ENCODE results near the gene ARHGEF33. TPM values are rescaled to one million over a fixed set of nuclear protein-coding genes. Genes with fewer than 3 reads are reported as not detected.
A peak's percentile ranks its signal among the peaks of the same experiment; 100 is the strongest.

ARHGEF33 gene
- total and polyA plus RNA-seq, 2 of the 13 experiments (the other 11 are each of a cell fraction or from before 2014, with no cell fraction given): 0.04 TPM; not detected in 1

DNA sequence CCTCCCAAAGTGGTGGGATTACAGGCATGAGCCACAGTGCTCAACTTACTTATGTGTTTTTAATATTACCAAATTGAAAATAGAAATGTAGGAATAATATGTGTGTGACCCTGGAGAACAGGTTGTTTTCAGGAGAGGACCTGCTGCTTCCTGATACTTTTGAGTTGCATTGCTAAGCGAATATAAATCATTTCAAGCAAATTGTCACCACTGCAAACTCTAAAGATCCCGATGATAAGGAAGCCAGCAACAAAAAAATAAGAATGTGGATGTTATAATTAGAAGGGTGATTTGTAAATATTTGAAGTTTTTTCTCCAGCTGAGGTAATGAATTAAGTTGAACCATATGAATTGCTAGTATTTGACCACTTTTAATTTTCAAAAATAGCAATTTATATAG is 40.9 kb downstream of the ARHGEF33 start:
- BruUV-seq (replicated peaks): no TSS peak
- POLR2A ChIA-PET: no interaction called here
- peaks cover 20% of the 10 kb centered on the region for H3K4me1 ChIP-seq (ENCODE audit: insufficient read depth, low read length)
- intact Hi-C loops (cut with micrococcal nuclease; ENCODE audit: unreplicated experiment): no loop called here
- H3K79me2 ChIP-seq (ENCODE audit: insufficient read depth, low read length): no peaks in the 10 kb centered on the region
- H4K20me1 ChIP-seq (ENCODE audit: insufficient read depth, low read length): no peaks in the 10 kb centered on the region
- in situ Hi-C loops (cut with HindIII; ENCODE audit: extremely low pct_ligation_motif_present, low pct_unique_long_range_greater_than_20kb): no loop called here
- no peak overlapping the region for H3K4me2 ChIP-seq (ENCODE audit: low read depth, low read length)
- H3K36me3 ChIP-seq (replicated peaks in 1 of 2; ENCODE audit: control insufficient read depth in 1 of 2, insufficient read depth in 2 of 2, low read length in 2 of 2): no peaks in the 10 kb centered on the region
- no peaks in the 10 kb centered on the region for H3K9me3 ChIP-seq (ENCODE audit: low read length)
- no peak overlapping the region for H2AFZ ChIP-seq (ENCODE audit: low read length)
- H3K9ac ChIP-seq (ENCODE audit: insufficient read depth, low read depth, low read length): no peak overlapping the region
- no peak for ATAC-seq
- no peak for DNase-seq (ENCODE audit: low spot score)
- no peak overlapping the region for H3K4me3 ChIP-seq (replicated peaks in 1 of 3; ENCODE audit: insufficient read depth in 1 of 3, low read depth in 2 of 3, low read length in 3 of 3)
- no peaks in the 10 kb centered on the region for H3K27me3 ChIP-seq (ENCODE audit: control insufficient read depth in 1 of 2, insufficient read depth in 2 of 2, low read length in 2 of 2)
- H3K27ac ChIP-seq (ENCODE audit: extremely low read length, insufficient read depth, low read length): no peak overlapping the region
- no peak for TF ChIP-seq POLR2G (IDR thresholded peaks at IDR 0.05; ENCODE audit: low read depth, low read length)
- TF ChIP-seq, protein P1, sequence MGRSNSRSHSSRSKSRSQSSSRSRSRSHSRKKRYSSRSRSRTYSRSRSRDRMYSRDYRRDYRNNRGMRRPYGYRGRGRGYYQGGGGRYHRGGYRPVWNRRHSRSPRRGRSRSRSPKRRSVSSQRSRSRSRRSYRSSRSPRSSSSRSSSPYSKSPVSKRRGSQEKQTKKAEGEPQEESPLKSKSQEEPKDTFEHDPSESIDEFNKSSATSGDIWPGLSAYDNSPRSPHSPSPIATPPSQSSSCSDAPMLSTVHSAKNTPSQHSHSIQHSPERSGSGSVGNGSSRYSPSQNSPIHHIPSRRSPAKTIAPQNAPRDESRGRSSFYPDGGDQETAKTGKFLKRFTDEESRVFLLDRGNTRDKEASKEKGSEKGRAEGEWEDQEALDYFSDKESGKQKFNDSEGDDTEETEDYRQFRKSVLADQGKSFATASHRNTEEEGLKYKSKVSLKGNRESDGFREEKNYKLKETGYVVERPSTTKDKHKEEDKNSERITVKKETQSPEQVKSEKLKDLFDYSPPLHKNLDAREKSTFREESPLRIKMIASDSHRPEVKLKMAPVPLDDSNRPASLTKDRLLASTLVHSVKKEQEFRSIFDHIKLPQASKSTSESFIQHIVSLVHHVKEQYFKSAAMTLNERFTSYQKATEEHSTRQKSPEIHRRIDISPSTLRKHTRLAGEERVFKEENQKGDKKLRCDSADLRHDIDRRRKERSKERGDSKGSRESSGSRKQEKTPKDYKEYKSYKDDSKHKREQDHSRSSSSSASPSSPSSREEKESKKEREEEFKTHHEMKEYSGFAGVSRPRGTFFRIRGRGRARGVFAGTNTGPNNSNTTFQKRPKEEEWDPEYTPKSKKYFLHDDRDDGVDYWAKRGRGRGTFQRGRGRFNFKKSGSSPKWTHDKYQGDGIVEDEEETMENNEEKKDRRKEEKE (IDR thresholded peaks at IDR 0.05): no peak
- TF ChIP-seq NR2F2 (IDR thresholded peaks at IDR 0.05; ENCODE audit: borderline replicate concordance, low read depth): no peak
- 77% methylated on average over 2 of the region's 2 CpGs for WGBS (ENCODE audit: low lambda C conversion rate)
- FAIRE-seq: no peak
- CTCF ChIA-PET (ENCODE audit: low intra/inter-chr PET ratio, low total read pairs): no interaction called here

DNA sequence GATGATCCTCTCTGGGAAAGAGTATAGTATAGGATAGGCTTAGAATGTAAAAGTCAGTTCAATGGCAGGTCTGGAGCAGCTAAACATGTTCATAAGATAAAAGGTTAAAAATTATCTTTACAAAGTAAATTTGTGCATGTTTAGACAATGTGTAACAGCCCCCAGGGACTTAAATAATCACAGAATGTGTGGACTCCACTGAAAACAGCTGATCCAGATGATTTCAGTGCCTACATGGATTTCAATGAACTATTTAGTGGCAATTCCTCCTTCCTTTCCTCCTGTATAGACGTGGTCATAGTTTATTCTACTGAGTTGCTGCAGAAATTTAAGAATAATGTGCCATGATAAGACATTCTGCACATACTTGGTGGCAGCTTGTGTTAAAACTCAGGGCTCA is 42.9 kb downstream of the ARHGEF33 start:
- no peak overlapping the region for H3K4me3 ChIP-seq (replicated peaks in 1 of 3; ENCODE audit: insufficient read depth in 1 of 3, low read depth in 2 of 3, low read length in 3 of 3)
- ChIA-PET POLR2A (interaction anchor here (0.8 kb wide), 1 partner anchor 15 kb away, joined by 3 read pairs; no protein-coding TSS in a partner anchor), CTCF (ENCODE audit: low intra/inter-chr PET ratio, low total read pairs) (no interaction called here)
- H3K27ac ChIP-seq (ENCODE audit: extremely low read length, insufficient read depth, low read length): no peak overlapping the region
- no peak overlapping the region for H3K9ac ChIP-seq (ENCODE audit: insufficient read depth, low read depth, low read length)
- H3K9me3 ChIP-seq (ENCODE audit: low read length): no peaks in the 10 kb centered on the region
- no peak overlapping the region for H2AFZ ChIP-seq (ENCODE audit: low read length)
- intact Hi-C loops (cut with micrococcal nuclease; ENCODE audit: unreplicated experiment): no loop called here
- 0% methylated on average over 1 of the region's 1 CpG for whole genome bisulfite sequencing (ENCODE audit: low lambda C conversion rate)
- in situ Hi-C loops (cut with HindIII; ENCODE audit: extremely low pct_ligation_motif_present, low pct_unique_long_range_greater_than_20kb): no loop called here
- no peaks in the 10 kb centered on the region for H3K36me3 ChIP-seq (replicated peaks in 1 of 2; ENCODE audit: control insufficient read depth in 1 of 2, insufficient read depth in 2 of 2, low read length in 2 of 2)
- DNase-seq (ENCODE audit: low spot score): no peak
- H3K4me1 ChIP-seq (ENCODE audit: insufficient read depth, low read length): peaks cover 9% of the 10 kb centered on the region
- no TSS peak for BruUV-seq (replicated peaks)
- H3K79me2 ChIP-seq (ENCODE audit: insufficient read depth, low read length): no peaks in the 10 kb centered on the region
- no peak for FAIRE-seq
- peak; percentile 38; the same call in 1 of the 3 replicates for ATAC-seq
- H3K4me2 ChIP-seq (ENCODE audit: low read depth, low read length): no peak overlapping the region
- TF ChIP-seq ZNF230 (CRISPR knock-in tag; IDR thresholded peaks at IDR 0.05) (no peak), GZF1 (CRISPR knock-in tag; IDR thresholded peaks at IDR 0.05) (no peak), KMT2A (CRISPR knock-in tag; IDR thresholded peaks at IDR 0.05) (no peak), STAG1 (CRISPR knock-in tag; IDR thresholded peaks at IDR 0.05) (no peak), MBD4 (IDR thresholded peaks at IDR 0.05; ENCODE audit: borderline replicate concordance, low read length) (no peak)
- TF ChIP-seq, protein P2, sequence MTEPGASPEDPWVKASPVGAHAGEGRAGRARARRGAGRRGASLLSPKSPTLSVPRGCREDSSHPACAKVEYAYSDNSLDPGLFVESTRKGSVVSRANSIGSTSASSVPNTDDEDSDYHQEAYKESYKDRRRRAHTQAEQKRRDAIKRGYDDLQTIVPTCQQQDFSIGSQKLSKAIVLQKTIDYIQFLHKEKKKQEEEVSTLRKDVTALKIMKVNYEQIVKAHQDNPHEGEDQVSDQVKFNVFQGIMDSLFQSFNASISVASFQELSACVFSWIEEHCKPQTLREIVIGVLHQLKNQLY (CRISPR knock-in tag; IDR thresholded peaks at IDR 0.05): no peak
- TF ChIP-seq, protein P3, sequence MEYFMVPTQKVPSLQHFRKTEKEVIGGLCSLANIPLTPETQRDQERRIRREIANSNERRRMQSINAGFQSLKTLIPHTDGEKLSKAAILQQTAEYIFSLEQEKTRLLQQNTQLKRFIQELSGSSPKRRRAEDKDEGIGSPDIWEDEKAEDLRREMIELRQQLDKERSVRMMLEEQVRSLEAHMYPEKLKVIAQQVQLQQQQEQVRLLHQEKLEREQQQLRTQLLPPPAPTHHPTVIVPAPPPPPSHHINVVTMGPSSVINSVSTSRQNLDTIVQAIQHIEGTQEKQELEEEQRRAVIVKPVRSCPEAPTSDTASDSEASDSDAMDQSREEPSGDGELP (IDR thresholded peaks at IDR 0.05; ENCODE audit: borderline replicate concordance, low read depth): peak; percentile 57; the same call in 1 of the 2 replicates
- no peaks in the 10 kb centered on the region for H4K20me1 ChIP-seq (ENCODE audit: insufficient read depth, low read length)
- H3K27me3 ChIP-seq (ENCODE audit: control insufficient read depth in 1 of 2, insufficient read depth in 2 of 2, low read length in 2 of 2): no peaks in the 10 kb centered on the region
